ENCODE results near the gene KBTBD7.
"Not testable (repeated sequence)": the region's sequence is repeated elsewhere in the genome, so short reads cannot be mapped to it uniquely, and the experiment has no call there.

KBTBD7 gene

GRCh38 chr13:41199079-41199478 lies 4.7 kb upstream of the KBTBD7 start:
- DNase-seq (ENCODE audit: low read depth in 2 of 2): no peak

GRCh38 chr13:41196620-41197019 lies 2.3 kb upstream of the KBTBD7 start:
- no peak for DNase-seq (ENCODE audit: low read depth in 2 of 2)

GRCh38 chr13:41196011-41196410 lies 1.6 kb upstream of the KBTBD7 start:
- DNase-seq (ENCODE audit: low read depth in 2 of 2): no peak

GRCh38 chr13:41193469-41193868 lies 900 bp downstream of the KBTBD7 start:
- DNase-seq (ENCODE audit: low read depth in 2 of 2): no peak

GRCh38 chr13:41188584-41188983 lies 5.8 kb downstream of the KBTBD7 start:
- DNase-seq (ENCODE audit: low read depth in 2 of 2): no peak

GRCh38 chr13:41186481-41186880 lies 7.9 kb downstream of the KBTBD7 start:
- DNase-seq (ENCODE audit: low read depth in 2 of 2): no peak

GRCh38 chr13:41182231-41182630 lies 12.1 kb downstream of the KBTBD7 start:
- DNase-seq (ENCODE audit: low read depth in 2 of 2): no peak

- DNase-seq (ENCODE audit: low read depth in 2 of 2): no peak
These were observed 14.6 kb downstream of the KBTBD7 start for GRCh38 chr13:41179593-41180250.

- no peak for DNase-seq (ENCODE audit: low read depth in 2 of 2)
These were observed 16.3 kb downstream of the KBTBD7 start for GRCh38 chr13:41178040-41178439.

- DNase-seq (ENCODE audit: low read depth in 2 of 2): no peak
These were observed 16.8 kb downstream of the KBTBD7 start for GRCh38 chr13:41177616-41178015.

GRCh38 chr13:41175576-41175975 lies 18.8 kb downstream of the KBTBD7 start:
- not testable (repeated sequence) for DNase-seq (ENCODE audit: low read depth in 2 of 2)

- DNase-seq (ENCODE audit: low read depth in 2 of 2): no peak
These were observed 32.2 kb downstream of the KBTBD7 start for GRCh38 chr13:41162151-41162550.

GRCh38 chr13:41159174-41159573 lies 35.2 kb downstream of the KBTBD7 start:
- DNase-seq (ENCODE audit: low read depth in 2 of 2): no peak

- no peak for DNase-seq (ENCODE audit: low read depth in 2 of 2)
These were observed 37.2 kb downstream of the KBTBD7 start for GRCh38 chr13:41157048-41157717.

GRCh38 chr13:41156620-41157019 lies 37.7 kb downstream of the KBTBD7 start:
- no peak for DNase-seq (ENCODE audit: low read depth in 2 of 2)

GRCh38 chr13:41154042-41154441 lies 40.3 kb downstream of the KBTBD7 start:
- no peak for DNase-seq (ENCODE audit: low read depth in 2 of 2)

- DNase-seq (ENCODE audit: low read depth in 2 of 2): no peak
These were observed 42.4 kb downstream of the KBTBD7 start for GRCh38 chr13:41152005-41152404.

- no peak for DNase-seq (ENCODE audit: low read depth in 2 of 2)
These were observed 44.3 kb downstream of the KBTBD7 start for GRCh38 chr13:41150058-41150457.

GRCh38 chr13:41148419-41149283 lies 45.7 kb downstream of the KBTBD7 start:
- no peak for DNase-seq (ENCODE audit: low read depth in 2 of 2)

GRCh38 chr13:41145136-41145908 lies 49.0 kb downstream of the KBTBD7 start:
- no peak for DNase-seq (ENCODE audit: low read depth in 2 of 2)

GRCh38 chr13:41144576-41144975 lies 49.8 kb downstream of the KBTBD7 start:
- DNase-seq (ENCODE audit: low read depth in 2 of 2): no peak
